ENCODE measurements around the gene PCDH9.

Gene PCDH9

DNA sequence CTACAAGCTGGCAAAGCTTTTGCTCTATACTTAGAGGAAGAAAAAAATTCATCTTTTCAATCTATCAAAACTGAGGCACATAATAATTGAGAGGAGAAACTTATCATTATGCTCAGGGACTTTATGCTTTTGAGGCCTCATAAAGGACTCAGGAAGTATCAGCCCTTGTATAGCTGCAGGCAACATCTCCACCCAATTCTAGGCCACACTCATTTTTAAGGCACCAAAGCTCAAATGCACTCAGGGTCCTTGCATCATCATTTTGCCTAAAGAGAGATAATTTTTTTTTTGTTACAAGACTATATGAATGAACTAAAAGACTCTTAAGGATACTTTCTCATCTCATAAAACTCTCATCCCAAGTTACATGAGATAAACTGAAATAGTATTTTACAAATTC is 78.5 kb downstream of the PCDH9 start:
- no peak for DNase-seq (ENCODE audit: extremely low read depth, low read depth)
- no peak for TF ChIP-seq CTCF (IDR thresholded peaks at IDR 0.05; ENCODE audit: low read depth, low read length, missing control alignments)

DNA sequence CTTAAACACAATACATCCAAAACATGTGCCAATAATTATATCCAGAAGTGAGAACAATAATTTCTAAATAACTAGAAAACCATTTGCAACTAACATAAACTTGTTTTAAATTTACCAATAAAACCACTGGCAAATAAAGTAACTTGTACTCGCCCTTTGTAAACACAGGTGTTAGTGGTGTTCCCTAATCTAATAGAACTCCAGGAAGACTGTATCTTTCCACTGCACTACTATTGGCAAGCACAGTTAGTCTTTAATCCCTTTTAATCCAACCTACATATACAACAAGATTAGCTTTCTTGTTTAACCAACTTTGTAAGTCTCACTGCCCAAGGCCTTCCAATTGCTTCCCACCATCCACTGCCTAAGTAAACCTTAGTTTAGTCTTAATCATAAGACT is 79.5 kb downstream of the PCDH9 start:
- DNase-seq (ENCODE audit: extremely low read depth, low read depth): no peak
- TF ChIP-seq CTCF (IDR thresholded peaks at IDR 0.05; ENCODE audit: low read depth, low read length, missing control alignments): no peak
- no peak overlapping the region for H3K4me3 ChIP-seq (replicated peaks; ENCODE audit: low read depth, low read length)

More for the DNA sequence above, 78.5 kb downstream of the PCDH9 start:
- no peak overlapping the region for H3K4me3 ChIP-seq (replicated peaks; ENCODE audit: low read depth, low read length)

GRCh38 chr13:67148161-67148571 is 82.0 kb downstream of the PCDH9 start:
- no peak for DNase-seq (ENCODE audit: extremely low read depth, low read depth)
- no peak overlapping the region for H3K4me3 ChIP-seq (replicated peaks; ENCODE audit: low read depth, low read length)
- TF ChIP-seq CTCF (IDR thresholded peaks at IDR 0.05; ENCODE audit: low read depth, low read length, missing control alignments): no peak

- no peak overlapping the region for H3K4me3 ChIP-seq (replicated peaks; ENCODE audit: low read depth, low read length)
- TF ChIP-seq CTCF (IDR thresholded peaks at IDR 0.05; ENCODE audit: low read depth, low read length, missing control alignments): no peak
- peak; percentile 20 for DNase-seq (ENCODE audit: extremely low read depth, low read depth)
These were observed 82.6 kb downstream of the PCDH9 start for GRCh38 chr13:67147342-67148133.

DNA sequence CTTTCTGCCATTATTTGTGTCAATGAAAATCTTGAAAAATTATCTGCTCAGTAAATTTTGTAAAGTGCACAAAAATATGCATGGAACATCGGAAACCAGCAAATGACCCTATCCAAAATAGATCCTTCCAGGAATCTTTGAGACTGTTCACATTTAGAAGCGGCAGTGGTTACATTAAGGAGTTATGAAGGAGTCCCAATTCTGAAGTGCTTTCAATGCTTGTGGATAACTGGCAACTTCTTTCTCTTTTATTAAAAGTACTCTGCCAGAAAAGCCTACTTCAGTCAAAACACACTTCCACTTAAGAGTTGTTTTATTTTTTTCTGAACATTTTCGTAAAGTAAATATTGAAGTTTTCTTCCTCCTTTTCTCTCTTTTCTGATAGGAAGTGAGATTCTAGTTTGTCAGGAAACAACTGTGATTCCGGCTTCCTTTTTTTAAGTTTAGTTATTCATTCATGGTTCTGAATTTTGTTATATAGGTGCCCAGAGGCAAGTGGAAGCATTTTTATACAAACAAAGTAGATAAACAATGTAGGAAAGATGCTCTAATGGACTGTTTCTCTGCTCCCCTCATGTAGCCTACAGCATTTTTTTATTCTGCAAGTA is 83.5 kb downstream of the PCDH9 start:
- no peak overlapping the region for H3K4me3 ChIP-seq (replicated peaks; ENCODE audit: low read depth, low read length)
- no peak for DNase-seq (ENCODE audit: extremely low read depth, low read depth)
- TF ChIP-seq CTCF (IDR thresholded peaks at IDR 0.05; ENCODE audit: low read depth, low read length, missing control alignments): no peak

GRCh38 chr13:67145950-67146349 is 84.2 kb downstream of the PCDH9 start:
- no peak overlapping the region for H3K4me3 ChIP-seq (replicated peaks; ENCODE audit: low read depth, low read length)
- no peak for TF ChIP-seq CTCF (IDR thresholded peaks at IDR 0.05; ENCODE audit: low read depth, low read length, missing control alignments)
- no peak for DNase-seq (ENCODE audit: extremely low read depth, low read depth)

All from HFF-Myc (cell line).